BJ (cell line): ENCODE measurements around the gene POLR1B. TPM values are rescaled to one million over a fixed set of nuclear protein-coding genes. Genes with fewer than 3 reads are reported as not detected.
A peak's percentile ranks its signal among the peaks of the same experiment; 100 is the strongest.
"Not testable (repeated sequence)": the region's sequence is repeated elsewhere in the genome, so short reads cannot be mapped to it uniquely, and the experiment has no call there.

ENCODE experiments used
- CTCF ChIA-PET: fragments of 350-600 bp; formaldehyde crosslinking; extraction: SDS; loops from one replicate; lab custom pipeline; 2021; ENCODE audit warnings: antibody characterized with exemption, inconsistent platforms; lab: Yijun Ruan, JAX
- POLR2A ChIA-PET: fragments of 300-600 bp; sonication (Branson Sonifier 250); formaldehyde crosslinking; extraction: SDS; loops from one replicate; lab custom pipeline; 2021; ENCODE audit warnings: antibody characterized with exemption; lab: Charles Lee
- DNase-seq: peaks from one replicate; pipeline ENCODE4 v3.0.0-alpha.2; 2011; ENCODE audit warnings: low read depth
- H3K27me3 ChIP-seq: 2 replicates; pipeline ENCODE4 v1.6.0; 2011; ENCODE audit warnings: low read length; ENCODE audit not compliant: control insufficient read depth, insufficient read depth
- H3K36me3 ChIP-seq: 2 replicates; pipeline ENCODE4 v1.5.1; 2011; ENCODE audit warnings: low read length; ENCODE audit not compliant: control insufficient read depth, insufficient read depth
- H3K4me3 ChIP-seq: 2 replicates; pipeline ENCODE4 v1.5.1; 2011; ENCODE audit warnings: low read depth, mild to moderate bottlenecking, control low read depth, low read length
- polyA minus RNA-seq: library from RNA; depleted of rRNA, polyadenylated mRNA; stranded (reverse); fragments of >200 nt; gene quantifications from 2 replicates; pipeline ENCODE4 v1.2.3, GENCODE V29; 2011; rRNA and poly(A)+ RNA removed
- polyA plus RNA-seq: library from polyadenylated mRNA; depleted of rRNA; stranded (reverse); fragments of >200 nt; gene quantifications from 2 replicates; pipeline ENCODE4 v1.2.3, GENCODE V29; 2011; rRNA removed
- TF ChIP-seq, protein P1 (sequence below): IDR thresholded peaks from 2 replicates; pipeline ENCODE4 v1.5.1; 2011; ENCODE audit warnings: low read depth, mild to moderate bottlenecking, control low read depth, inconsistent platforms, low read length, moderate library complexity; ENCODE audit not compliant: insufficient read depth

The POLR1B gene, protein sequence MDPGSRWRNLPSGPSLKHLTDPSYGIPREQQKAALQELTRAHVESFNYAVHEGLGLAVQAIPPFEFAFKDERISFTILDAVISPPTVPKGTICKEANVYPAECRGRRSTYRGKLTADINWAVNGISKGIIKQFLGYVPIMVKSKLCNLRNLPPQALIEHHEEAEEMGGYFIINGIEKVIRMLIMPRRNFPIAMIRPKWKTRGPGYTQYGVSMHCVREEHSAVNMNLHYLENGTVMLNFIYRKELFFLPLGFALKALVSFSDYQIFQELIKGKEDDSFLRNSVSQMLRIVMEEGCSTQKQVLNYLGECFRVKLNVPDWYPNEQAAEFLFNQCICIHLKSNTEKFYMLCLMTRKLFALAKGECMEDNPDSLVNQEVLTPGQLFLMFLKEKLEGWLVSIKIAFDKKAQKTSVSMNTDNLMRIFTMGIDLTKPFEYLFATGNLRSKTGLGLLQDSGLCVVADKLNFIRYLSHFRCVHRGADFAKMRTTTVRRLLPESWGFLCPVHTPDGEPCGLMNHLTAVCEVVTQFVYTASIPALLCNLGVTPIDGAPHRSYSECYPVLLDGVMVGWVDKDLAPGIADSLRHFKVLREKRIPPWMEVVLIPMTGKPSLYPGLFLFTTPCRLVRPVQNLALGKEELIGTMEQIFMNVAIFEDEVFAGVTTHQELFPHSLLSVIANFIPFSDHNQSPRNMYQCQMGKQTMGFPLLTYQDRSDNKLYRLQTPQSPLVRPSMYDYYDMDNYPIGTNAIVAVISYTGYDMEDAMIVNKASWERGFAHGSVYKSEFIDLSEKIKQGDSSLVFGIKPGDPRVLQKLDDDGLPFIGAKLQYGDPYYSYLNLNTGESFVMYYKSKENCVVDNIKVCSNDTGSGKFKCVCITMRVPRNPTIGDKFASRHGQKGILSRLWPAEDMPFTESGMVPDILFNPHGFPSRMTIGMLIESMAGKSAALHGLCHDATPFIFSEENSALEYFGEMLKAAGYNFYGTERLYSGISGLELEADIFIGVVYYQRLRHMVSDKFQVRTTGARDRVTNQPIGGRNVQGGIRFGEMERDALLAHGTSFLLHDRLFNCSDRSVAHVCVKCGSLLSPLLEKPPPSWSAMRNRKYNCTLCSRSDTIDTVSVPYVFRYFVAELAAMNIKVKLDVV
- polyA plus RNA-seq (11.8 and 13.9 TPM in 2 replicates), polyA minus RNA-seq (28.7 and 36.9 TPM in 2 replicates)

DNA sequence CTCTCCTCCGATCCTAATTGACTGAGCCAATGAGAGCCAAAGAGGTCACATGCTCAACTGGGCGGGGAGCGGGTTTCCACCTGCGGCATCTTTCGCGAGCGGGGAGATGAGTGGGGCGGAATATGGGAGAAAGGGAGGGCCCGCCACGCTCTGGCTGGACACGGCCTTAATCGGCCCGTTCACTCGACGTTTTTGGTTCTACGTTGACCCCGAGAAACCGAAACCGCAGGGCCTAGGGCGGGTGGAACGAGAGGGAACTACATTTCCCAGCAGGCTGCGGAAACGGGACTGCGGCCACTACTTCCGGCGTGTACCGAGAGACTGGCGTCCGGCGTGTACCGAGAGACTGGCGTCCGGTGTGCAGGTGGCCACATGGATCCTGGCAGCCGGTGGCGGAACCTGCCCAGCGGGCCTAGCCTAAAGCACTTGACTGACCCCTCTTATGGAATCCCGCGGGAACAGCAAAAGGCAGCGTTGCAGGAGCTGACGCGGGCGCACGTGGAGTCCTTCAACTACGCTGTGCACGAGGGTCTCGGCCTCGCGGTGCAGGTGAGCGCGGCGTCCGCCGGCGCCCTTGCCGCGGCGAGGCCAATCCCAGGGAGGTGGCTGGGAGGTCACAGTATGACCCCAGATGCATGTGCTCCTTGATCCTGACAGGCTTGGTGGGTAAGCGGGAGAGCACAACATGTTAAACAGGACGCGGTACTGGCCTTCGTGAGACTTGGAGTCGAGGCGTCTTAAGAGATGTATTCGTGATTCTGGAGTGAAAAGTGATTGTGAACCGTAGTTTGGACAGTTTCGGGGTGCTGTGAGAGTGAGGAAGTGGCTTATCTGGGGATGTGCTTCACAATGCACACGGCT lies at the start of gene POLR1B:
Gene POLR1B (plus strand): TSS at position 343 of the 861 bp plus-strand sequence. CDS start 30 bp downstream, at position 373.
- ChIA-PET CTCF (no interaction called here), POLR2A (no interaction called here)
- H3K4me3 ChIP-seq = peak within 1 kb of the TSS; percentile 88
- H3K27me3 ChIP-seq = no peaks in the 10 kb centered on the region
- H3K36me3 ChIP-seq = peaks cover under 1% of the 10 kb centered on the region
- TF ChIP-seq, protein P1, sequence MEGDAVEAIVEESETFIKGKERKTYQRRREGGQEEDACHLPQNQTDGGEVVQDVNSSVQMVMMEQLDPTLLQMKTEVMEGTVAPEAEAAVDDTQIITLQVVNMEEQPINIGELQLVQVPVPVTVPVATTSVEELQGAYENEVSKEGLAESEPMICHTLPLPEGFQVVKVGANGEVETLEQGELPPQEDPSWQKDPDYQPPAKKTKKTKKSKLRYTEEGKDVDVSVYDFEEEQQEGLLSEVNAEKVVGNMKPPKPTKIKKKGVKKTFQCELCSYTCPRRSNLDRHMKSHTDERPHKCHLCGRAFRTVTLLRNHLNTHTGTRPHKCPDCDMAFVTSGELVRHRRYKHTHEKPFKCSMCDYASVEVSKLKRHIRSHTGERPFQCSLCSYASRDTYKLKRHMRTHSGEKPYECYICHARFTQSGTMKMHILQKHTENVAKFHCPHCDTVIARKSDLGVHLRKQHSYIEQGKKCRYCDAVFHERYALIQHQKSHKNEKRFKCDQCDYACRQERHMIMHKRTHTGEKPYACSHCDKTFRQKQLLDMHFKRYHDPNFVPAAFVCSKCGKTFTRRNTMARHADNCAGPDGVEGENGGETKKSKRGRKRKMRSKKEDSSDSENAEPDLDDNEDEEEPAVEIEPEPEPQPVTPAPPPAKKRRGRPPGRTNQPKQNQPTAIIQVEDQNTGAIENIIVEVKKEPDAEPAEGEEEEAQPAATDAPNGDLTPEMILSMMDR = no peak
- DNase-seq = peak; percentile 26

DNA sequence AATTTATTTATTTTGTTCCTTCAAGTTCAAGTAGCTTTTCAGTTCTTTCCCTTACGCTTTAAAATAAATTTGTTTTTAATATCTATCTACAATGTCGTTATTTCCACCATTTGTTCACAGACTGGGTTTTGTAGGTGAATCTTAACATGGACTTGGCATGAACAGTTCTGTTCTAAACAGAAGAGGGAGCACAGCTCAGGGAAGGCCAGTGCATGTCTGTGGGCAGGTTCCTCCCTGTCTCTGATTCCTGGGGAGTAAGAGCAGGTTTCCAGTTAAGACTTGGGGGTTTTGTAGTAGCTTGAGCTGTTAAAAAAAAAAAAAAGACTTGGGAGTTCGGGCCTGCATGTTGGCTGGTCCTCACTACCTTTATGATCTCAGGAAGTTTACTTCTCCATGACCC lies 49.2 kb upstream of the POLR1B start:
- Histone ChIP-seq H3K4me3 (no peak overlapping the region), H3K27me3 (no peaks in the 10 kb centered on the region), H3K36me3 (0 out of 2 replicates have a peak, but pooled peaks cover 1% of the 10 kb centered on the region)
- TF ChIP-seq, protein P1 = peak; percentile 20; the same call in 1 of the 2 replicates
- ChIA-PET CTCF (interaction anchor here (1.0 to 1.6 kb wide), 4 partner anchors 9 to 233 kb away, joined by 3 to 8 read pairs (median 4); no protein-coding TSS in a partner anchor), POLR2A (no interaction called here)
- DNase-seq = no peak

GRCh38 chr2:112493858-112494648 lies 48.2 kb upstream of the POLR1B start:
- TF ChIP-seq, protein P1 = no peak
- H3K36me3 ChIP-seq = 0 out of 2 replicates have a peak, but pooled peaks cover 1% of the 10 kb centered on the region
- peak; percentile 23 for DNase-seq
- H3K4me3 ChIP-seq = no peak overlapping the region
- ChIA-PET CTCF (interaction anchor here (1.2 to 1.7 kb wide), 3 partner anchors 10 to 234 kb away, joined by 5 to 8 read pairs (median 8); no protein-coding TSS in a partner anchor), POLR2A (interaction anchor here (0.5 kb wide), 1 partner anchor 10 kb away, joined by 4 read pairs; no protein-coding TSS in a partner anchor)
- no peaks in the 10 kb centered on the region for H3K27me3 ChIP-seq

- DNase-seq = no peak
- CTCF ChIA-PET = interaction anchor here (1.7 kb wide), 1 partner anchor 14 kb away, joined by 8 read pairs; no protein-coding TSS in a partner anchor
- POLR2A ChIA-PET = no interaction called here
- Histone ChIP-seq H3K27me3 (no peaks in the 10 kb centered on the region), H3K4me3 (no peak overlapping the region), H3K36me3 (0 out of 2 replicates have a peak, but pooled peaks cover 1% of the 10 kb centered on the region)
- TF ChIP-seq, protein P1 = no peak
Observed at GRCh38 chr2:112494828-112495227, 47.4 kb upstream of the POLR1B start.

DNA sequence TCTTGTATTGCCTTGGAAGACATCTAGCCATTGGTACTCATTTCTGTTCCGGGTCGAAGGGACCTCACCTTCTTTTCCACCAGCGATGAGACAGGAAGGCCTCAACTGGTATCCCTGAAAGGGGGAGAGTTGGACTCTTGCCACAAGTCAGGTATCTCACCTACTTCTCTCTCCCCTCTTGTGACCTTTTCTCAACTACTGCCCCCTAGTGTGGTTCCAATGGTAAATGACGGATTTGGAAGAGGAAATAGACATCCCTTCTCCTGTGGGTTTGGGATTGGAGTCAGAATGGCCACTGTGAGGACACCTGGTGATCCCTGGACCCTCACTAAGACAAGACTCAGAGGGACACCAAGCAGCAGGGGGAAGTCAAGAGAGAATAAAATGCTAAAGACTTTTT lies 46.4 kb upstream of the POLR1B start:
- POLR2A ChIA-PET, H3K27me3 ChIP-seq, CTCF ChIA-PET, DNase-seq, H3K36me3 ChIP-seq, H3K4me3 ChIP-seq: not testable (repeated sequence)
